GM19328 (cell line): ENCODE results near the gene ATP6V0A1.
"Not testable (repeated sequence)": the region's sequence is repeated elsewhere in the genome, so short reads cannot be mapped to it uniquely, and the experiment has no call there.

Experiments used
- ATAC-seq: cut with Tn5 transposase; IDR thresholded peaks from one replicate; pipeline ENCODE4 v1.9.1; 2021; ENCODE audit warnings: mild to moderate bottlenecking, moderate library complexity; ENCODE audit not compliant: unreplicated experiment

ATP6V0A1 gene

DNA sequence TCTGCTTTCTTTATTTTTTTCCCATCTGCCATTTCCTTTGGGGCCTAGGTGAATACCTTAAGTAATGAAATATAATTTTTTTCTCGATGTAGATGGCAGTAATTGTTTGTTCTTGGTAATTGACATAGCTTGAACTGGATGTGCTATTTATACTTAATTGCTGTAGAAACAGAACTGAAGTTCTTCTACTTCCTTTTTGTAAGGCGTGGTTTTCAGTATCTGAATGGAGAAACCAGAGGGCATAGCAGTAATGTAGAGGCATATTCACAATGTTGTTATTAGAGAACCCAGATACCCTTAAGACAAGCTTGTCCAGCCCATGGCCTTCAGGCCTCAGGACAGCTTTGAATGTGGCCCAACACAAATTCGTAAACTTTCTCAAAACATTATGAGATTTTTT is 16.4 kb downstream of the ATP6V0A1 start:
- ATAC-seq, result no peak

DNA sequence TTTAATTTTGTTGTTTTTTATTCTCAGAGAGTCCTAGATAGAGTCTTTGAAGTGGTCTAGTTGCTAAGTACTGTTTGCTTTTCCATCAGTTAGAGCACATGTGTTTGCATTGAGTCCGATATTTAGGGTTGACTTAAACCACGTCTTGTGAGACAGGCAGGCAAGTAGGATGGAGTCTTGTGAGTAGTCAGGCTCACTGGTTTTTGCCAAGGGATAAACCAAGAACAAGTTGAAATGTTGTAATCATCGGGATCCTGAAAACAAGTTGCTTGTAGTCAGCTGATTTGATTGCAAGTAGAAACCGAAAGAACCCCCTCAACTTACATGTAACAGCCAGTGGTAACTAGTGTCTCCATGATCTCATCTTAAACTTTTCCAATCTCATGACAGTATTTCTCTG is 17.2 kb downstream of the ATP6V0A1 start:
- no peak for ATAC-seq

DNA sequence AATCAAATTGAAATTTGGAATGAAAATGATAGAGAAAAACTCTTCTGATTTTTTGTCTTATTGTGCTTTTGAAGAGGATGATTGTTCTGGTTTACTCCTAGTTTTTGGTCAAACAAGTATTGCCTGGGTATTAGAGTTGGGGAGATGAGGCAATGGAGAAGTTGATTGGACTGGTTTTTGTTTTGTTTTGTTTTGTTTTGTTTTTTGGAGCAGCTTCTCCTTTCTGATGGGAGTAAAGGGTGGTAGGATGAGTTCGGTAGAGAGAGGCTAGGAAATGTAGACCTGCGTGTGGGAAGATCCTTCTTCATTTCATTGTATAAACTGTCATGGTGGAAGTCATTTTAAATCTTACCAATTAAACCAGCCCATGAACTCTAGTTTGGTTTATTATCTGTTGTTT is 17.7 kb downstream of the ATP6V0A1 start:
- no peak for ATAC-seq

DNA sequence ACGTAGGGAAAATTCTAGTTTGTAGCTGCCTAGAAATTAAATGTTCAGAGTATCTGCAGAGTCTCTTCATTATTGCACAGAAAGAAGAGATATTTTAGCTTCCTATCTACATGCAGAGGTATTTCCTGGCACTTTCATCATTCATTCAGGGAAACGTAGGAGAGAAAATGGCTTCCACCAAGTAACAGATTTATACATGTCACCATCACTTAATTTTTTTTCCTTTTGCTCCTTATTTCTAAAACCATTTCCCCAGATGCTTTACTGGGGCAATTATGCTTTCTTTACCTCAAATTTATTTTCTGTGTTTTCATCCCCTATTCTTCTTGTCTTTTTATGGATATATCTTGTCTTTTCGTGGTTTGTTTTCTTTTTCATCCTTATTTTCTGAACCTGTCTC is 18.5 kb downstream of the ATP6V0A1 start:
- no peak for ATAC-seq

DNA sequence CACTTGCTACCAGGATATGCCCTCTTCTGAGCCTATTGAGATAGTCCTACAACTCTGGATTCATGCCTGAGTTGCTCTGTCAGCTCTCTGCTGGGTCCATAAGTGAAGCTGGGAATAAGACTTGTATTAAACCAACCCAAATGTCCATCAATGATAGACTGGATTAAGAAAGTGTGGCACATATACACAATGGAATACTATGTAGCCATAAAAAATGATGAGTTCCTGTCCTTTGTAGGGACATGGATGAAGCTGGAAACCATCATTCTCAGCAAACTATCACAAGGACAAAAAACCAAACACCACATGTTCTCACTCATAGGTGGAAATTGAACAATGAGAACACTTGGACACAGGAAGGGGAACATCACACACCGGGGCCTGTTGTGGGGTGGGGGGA is 19.1 kb downstream of the ATP6V0A1 start:
- not testable (repeated sequence) for ATAC-seq

DNA sequence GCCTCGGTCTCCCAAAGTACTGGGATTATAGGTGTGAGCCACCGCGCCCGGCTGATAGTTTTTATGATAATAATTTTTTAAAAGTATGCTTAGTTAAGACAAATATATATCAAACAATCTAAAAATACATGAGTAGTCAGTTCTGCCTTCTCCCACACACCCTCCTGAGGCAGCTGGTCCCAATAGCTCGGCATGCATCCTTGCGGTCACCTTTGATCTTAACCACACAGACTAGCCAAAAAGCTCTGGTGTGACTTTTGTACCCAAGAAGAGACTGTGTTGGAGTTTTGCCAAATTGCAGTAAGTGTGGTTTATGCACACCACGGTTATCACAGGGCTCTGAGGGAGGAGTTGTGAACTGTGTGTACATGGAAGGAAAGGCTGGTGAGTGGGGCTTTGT is 25.6 kb downstream of the ATP6V0A1 start:
- no peak for ATAC-seq

DNA sequence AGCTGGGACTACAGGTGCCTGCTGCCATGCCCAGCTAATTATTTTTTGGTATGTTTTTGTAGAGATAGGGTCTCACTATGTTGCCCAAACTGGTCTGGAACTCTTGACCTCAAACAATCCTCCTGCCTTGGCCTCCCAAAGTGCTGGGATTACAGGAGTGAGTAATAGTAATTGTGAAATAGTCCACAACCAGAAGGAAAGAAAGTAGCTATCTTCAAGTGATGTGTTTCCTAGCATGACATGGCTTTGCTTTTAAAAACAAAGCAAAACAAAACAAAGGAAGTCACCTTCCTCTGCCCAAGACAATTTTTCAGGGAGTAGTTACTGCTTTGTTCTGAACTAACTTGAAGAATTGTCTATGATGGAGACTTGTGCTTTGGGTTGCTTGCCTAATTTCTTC is 27.0 kb downstream of the ATP6V0A1 start:
- ATAC-seq, result no peak

DNA sequence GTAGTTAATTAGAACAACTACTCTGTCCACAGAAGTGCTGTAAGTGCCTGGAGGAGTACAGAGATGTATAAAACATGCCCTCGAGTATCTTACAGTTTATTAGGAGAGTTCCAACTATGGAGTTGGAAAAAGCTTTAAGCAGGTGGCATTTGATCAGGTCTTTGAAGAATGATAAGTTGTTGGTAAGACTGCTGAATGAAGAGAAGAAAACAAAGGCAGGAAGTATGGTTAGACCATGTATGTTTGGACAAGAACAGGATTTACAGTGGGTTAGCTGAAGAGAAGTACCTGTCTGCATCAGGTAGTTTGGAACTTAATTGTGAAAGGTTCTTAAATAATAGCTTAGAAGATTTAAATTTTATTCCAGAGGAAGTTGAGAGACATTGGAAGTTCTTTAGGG is 29.4 kb downstream of the ATP6V0A1 start:
- no peak for ATAC-seq

DNA sequence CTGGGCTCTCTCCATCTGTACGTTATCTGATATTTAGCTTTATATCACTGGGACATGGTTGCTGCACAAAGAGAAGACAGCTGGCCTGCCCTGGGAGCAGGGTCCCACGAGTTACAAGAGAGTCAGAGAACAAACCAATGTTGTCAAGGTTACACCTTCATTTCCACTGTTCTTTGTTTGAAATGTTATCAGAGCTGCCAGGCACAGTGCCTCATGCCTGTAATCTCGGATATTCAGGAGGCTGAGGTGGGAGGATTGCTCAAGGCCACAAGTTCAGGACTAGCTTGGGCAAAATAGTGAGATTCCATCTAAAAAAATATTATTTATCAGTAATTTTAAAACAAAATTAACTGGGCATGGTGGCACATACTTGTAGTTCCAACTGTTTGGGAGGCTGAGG is 34.6 kb downstream of the ATP6V0A1 start:
- ATAC-seq, result no peak

DNA sequence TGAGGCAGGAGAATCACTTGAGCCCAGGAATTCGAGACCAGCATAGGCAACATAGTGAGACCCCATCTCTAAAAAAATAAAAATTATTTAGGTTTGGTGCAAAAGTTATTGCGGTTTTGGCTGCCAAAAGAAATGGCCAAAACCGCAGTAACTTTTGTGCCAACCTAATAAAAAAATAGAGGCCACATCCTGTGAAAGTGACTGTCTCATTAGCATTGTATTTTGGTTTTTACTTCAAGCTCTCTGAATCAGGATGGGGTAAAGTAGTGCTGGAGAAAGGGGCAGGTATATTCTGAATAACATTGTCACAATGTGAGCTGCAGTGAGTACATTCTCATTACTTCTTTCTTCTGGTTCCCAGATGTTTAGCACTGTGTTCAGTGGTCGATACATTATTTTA is 36.0 kb downstream of the ATP6V0A1 start:
- ATAC-seq, result no peak

DNA sequence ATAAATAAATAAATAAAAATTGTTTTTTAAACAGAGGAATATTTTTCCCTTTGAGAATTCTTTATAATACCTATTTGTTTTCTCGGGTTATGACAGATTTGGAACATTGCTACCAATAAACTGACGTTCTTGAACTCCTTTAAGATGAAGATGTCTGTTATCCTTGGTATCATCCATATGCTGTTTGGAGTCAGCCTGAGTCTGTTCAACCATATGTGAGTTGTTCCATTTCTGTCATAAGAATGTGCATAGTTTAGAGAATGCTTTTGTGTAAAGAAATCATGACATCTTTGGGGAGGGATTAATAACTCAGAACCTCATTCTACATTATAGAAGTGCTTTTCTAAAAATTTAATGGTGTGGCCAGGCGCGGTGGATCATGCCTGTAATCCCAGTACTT is 40.1 kb downstream of the ATP6V0A1 start:
- ATAC-seq, result no peak

DNA sequence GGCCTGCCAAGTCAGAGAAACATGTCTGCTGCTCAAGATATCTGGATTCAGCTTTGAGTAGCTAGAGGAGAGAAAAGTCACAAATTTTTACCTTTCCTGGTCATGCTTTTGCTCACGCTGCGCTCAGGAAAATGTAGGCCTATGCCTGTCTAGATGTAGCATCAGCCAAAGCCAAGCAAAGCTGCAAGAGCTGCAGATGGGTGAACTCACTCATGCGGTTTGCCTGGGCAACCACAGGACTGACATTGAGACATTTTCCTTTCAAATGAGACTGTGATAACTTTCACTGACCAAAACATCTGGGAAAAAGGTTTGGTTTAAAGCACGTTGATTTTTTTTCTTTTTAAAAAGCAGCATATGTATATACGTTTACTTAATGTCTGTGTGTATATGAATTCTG is 43.4 kb downstream of the ATP6V0A1 start:
- no peak for ATAC-seq

DNA sequence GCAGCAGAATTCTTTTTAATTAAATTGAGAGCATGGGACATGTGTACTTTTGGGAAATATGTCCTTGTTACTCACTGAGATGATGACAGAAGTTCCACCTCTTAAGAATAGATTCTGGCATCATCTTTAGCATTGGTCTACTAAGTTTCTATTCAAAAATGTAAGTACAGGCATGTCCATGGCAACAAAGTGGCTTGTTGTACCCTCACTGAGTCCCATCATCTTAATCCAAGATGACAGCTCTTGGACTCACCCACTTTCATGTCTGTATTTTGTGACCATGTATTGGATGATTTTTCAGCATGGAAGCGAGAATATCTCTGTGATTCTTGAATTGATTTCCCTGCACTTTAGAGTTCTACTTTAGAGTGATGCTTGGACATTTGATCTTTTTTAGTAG is 44.2 kb downstream of the ATP6V0A1 start:
- no peak for ATAC-seq

DNA sequence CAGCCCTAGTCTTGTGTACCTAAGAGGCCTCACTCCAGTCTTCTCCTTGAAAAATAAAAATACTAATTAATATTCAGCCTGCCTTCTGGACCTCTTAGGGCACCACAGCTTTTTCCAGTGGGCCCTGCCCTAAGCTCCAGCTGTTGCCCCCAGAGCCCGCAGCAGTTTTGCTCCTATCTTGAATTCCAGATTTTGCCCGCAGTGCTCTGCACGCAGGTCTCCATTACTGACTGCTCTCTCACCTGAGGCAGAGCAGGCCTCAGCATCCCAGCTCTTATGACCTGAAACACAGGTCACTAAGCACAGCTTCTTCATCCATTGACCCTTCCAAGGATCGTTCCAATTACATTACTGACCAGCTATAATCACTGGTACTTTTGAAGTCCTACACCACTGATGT is 49.0 kb downstream of the ATP6V0A1 start:
- no peak for ATAC-seq

DNA sequence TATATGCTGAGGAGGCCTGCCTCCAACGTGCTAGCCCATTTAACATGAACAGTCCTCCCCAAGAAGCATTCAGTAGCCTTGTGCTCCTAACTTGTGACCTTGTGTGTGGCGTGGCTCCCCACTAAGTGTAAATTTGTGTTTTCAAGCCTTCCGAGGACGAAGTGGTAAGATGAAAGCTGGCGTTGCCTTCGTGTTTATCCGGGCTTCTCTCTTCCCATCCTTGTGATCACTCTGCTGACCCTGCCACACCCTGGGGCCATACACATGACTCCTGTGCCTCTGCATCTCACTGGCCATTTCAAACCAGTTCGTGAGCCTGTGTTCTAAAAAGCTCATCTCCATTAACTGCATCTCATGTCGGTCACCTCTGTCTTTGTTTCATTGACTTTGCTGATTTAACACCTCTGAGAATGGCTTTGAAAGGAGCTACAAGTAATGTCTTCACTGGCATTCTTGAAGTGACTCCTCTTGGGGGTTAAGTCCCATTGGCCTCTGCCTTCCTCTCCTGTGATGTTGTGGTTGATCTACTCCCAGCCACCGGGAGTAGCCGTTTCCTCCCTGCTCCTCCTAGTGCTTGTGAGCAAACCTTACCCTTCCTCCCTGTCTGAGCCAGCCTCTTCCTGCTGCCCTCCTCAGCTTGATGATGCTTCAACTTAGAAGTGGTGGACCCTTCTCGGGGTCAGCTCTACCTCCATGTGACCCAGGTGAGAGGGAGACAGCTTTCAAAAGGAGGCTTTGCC is 49.9 kb downstream of the ATP6V0A1 start:
- no peak for ATAC-seq

DNA sequence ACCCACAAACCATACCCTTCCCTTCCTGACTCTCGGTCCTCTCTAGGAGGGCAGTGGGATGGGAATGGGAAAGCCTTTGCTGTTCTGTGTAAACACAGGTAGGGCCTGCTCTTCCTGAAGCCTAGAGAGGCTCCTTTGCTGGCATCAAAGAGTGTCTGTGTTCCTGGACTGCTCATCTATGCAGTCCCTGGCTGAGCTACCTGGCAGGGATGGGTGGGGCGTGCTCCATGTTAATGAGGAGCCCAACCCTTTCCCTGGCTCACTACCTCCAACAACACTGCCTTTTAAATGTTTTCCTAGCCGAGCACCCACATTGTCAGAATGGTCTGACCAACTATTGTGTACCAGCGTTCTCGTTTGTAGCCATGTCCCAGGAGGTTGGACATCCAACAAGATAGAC is 50.7 kb downstream of the ATP6V0A1 start:
- ATAC-seq, result no peak

DNA sequence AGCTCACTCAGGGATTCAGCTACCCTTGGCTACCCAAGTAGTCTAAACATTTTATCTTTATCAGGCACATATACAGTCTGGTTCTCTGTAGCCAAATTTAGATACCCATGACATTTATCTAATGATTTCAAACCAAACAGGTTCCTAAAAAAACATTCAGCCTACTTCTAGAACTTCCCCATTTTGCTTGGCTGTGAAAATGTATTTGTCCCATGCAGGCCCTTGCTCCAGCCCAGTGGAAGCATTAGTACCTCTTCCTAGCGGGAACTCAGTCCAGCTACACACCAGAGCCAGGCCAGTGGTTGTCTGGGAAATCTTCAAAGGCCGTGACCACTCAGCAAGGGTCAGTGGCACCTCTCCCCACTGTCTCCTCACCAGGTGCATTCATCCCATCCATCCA is 51.2 kb downstream of the ATP6V0A1 start:
- ATAC-seq, result no peak

DNA sequence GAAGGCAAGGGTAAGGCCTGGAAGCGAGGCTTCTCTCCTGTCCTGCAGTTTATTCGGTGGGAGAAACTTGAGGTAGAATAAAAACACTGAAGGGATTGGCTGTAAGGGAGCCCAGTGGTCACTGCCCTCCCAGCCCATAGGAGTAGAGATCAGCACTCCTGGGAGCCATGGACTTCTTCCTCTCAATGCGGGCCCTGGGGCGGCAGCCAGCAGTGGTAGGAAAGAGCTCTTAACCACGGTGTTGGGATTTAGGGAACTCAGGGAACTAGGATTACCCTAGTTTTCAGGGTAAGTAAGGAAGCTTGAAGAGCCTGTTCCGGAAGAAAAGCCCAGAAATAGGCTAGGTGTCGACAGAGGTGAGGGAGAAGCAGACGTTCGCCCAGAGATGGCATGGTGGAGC is 53.6 kb downstream of the ATP6V0A1 start:
- ATAC-seq, result no peak

DNA sequence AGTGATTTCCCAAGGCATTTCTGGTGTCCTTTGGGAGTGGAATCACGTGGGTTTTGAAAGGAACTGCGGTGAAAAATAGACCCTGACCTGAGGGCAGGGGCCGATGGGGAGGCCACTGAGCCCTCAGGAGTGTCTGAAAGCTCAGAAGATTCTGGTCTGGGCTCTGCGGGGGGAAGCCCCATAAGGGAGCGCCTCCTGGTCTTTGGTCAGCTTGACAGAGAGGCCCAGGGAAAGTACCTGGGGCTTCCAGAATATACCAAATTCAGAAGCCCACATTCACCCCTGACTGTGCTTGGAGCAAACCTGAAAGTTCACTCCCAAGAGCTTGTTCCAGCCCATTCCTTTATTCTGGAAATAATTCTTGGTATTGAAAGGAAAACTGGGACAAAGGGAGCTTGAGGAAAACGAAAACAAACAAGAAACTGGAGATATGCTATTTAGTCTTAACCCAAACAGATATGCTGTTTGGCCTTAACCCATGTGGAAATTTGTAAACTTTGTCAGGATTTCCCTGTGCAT is 54.1 kb downstream of the ATP6V0A1 start:
- ATAC-seq, result no peak

DNA sequence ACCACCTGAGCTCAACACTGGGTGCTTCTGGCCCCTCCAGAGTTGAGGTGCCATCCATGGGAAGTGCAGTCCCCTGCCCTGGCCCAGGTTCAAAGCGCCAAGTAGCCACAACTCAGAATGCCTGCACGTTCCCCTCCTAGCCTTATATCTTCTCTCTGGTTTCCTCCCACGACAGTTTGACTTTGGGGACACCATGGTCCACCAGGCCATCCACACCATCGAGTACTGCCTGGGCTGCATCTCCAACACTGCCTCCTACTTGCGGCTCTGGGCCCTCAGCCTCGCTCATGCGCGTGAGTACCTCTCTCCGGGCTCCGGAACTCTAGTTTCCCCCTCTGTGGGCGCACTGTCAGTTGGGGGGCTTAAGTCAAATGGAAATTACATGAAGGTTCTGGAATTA is 55.0 kb downstream of the ATP6V0A1 start:
- ATAC-seq, result no peak

DNA sequence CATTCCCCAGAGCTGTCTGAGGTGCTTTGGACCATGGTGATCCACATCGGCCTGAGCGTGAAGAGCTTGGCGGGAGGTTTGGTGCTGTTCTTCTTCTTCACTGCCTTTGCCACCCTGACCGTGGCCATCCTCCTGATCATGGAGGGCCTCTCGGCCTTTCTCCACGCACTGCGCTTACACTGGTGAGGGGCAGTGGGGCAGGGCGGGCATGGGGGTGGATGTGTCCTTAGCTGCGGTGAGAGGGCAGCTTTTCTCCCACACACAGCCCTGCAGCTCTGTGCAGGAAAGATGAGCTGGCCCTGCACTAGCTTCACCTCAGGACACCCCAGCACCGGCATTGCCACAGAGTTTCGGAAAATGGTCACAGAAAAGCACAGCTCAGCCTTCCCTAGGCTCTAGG is 55.6 kb downstream of the ATP6V0A1 start:
- no peak for ATAC-seq

DNA sequence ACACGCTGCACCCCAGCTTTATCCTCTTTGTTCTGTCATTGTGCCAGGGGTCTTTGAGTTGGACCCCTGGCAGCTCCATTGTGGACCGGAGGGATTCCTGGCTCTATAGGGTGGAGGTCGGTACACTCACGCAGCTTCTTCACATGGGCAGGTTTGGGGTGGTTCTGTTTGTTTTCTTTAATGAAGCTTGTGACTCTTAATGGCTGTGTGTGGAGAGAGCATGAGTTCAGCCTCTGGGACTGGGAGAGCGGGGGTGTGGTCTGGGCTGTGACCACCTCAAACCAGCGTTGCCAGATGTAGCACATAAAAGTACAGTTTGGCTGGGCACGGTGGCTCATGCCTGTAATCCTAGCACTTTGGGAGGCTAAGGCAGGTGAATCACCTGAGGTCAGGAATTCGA is 56.2 kb downstream of the ATP6V0A1 start:
- no peak for ATAC-seq

DNA sequence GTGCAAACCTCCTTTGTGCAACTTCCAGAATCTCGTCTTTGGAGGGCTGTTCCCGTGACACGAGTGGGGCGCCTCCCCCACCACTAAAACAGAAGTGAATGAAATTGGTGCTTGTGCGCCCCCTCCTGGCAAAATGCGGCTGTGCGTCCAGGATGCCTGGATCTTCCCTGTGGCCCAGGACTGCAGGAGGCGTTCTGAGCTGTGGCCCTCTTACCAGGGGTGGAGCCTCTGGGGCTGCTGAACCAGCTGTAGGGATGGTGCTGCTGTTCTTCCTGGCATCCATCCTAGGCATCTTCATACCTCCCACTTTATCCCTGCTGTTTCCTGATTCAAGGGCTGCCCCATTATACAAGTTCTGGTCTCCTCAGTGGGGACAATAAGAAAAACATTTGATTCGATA is 58.8 kb downstream of the ATP6V0A1 start:
- no peak for ATAC-seq
